ENCODE results near the gene C14orf180.

C14orf180 gene

GRCh38 chr14:104569435-104569834 lies 10.1 kb upstream of the C14orf180 start:
- Histone ChIP-seq H3K27ac (ENCODE audit: low read depth, low read length) (no peak overlapping the region), H3K9me3 (ENCODE audit: control insufficient read depth in 5 of 5, low read length in 5 of 5) (no peaks in the 10 kb centered on the region), H3K36me3 (ENCODE audit: control insufficient read depth in 5 of 5, insufficient read depth in 5 of 5, low read length in 5 of 5) (no peaks in the 10 kb centered on the region), H3K27me3 (ENCODE audit: control insufficient read depth in 5 of 5, insufficient read depth in 4 of 5, low read length in 5 of 5) (peaks cover 15 to 48% (median 37%) of the 10 kb centered on the region in 5 donors), H3K4me3 (ENCODE audit: low read depth in 1 of 5, low read length in 5 of 5) (no peak overlapping the region), H3K4me1 (ENCODE audit: control insufficient read depth in 5 of 5, insufficient read depth in 5 of 5, low read length in 5 of 5) (peaks cover 0 to 36% (median 18%) of the 10 kb centered on the region in 5 donors), H3K9ac (ENCODE audit: low read length in 5 of 5) (no peak overlapping the region)

DNA sequence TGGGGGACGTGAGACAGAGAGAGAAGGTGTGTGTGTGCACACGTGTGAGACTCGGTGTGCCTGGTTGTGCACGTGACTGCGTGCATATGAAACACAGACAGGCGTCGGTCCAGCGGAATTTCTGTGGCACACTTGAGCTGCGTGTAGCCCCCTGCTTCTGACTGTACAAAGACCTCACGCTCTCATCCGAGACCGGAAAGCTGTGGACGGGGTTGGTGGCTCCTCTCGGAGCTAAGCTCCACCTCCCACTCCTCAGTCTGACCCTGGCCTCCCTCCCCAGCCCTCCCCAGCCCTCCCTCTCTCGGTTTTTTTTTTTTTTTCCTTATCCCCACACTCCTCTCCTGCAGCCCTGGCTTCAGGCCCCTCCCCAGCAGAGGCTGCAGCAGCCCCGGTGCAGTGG lies 8.3 kb upstream of the C14orf180 start:
- Histone ChIP-seq H3K27me3 (ENCODE audit: control insufficient read depth in 5 of 5, insufficient read depth in 4 of 5, low read length in 5 of 5) (peaks cover 15 to 33% (median 26%) of the 10 kb centered on the region in 5 donors), H3K27ac (ENCODE audit: low read depth, low read length) (no peak overlapping the region), H3K36me3 (ENCODE audit: control insufficient read depth in 5 of 5, insufficient read depth in 5 of 5, low read length in 5 of 5) (no peaks in the 10 kb centered on the region), H3K4me1 (ENCODE audit: control insufficient read depth in 5 of 5, insufficient read depth in 5 of 5, low read length in 5 of 5) (peaks cover 0 to 36% (median 17%) of the 10 kb centered on the region in 5 donors), H3K9ac (ENCODE audit: low read length in 5 of 5) (no peak overlapping the region), H3K9me3 (ENCODE audit: control insufficient read depth in 5 of 5, low read length in 5 of 5) (no peaks in the 10 kb centered on the region), H3K4me3 (ENCODE audit: low read depth in 1 of 5, low read length in 5 of 5) (no peak overlapping the region)

GRCh38 chr14:104572024-104572626 lies 7.4 kb upstream of the C14orf180 start:
- H3K4me1 ChIP-seq (ENCODE audit: control insufficient read depth in 5 of 5, insufficient read depth in 5 of 5, low read length in 5 of 5), result peaks cover 6 to 45% (median 25%) of the 10 kb centered on the region in 5 donors
- no peaks in the 10 kb centered on the region for H3K36me3 ChIP-seq (ENCODE audit: control insufficient read depth in 5 of 5, insufficient read depth in 5 of 5, low read length in 5 of 5)
- peaks cover 10 to 26% (median 18%) of the 10 kb centered on the region in 5 donors for H3K27me3 ChIP-seq (ENCODE audit: control insufficient read depth in 5 of 5, insufficient read depth in 4 of 5, low read length in 5 of 5)

DNA sequence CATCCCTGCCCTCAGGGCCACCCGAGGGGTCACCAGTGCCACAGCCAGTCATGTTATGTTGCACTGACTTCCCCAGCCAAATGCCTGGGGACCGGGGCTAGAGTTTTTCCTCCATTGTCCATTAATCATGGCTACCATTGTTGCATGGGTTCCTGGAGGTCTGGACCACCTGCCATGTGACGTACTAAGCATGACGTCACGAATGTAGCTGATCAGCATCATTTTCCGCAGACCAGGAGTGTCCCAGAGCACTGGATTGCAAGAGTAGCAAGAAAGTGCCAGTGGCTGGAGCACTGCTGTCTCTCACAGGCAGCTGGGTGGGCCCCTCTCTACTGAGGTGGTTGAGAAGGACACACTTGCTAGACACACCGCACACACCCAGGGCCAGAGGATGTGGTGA lies 6.9 kb upstream of the C14orf180 start:
- peaks cover 7 to 23% (median 13%) of the 10 kb centered on the region in 5 donors for H3K27me3 ChIP-seq (ENCODE audit: control insufficient read depth in 5 of 5, insufficient read depth in 4 of 5, low read length in 5 of 5)
- H3K36me3 ChIP-seq (ENCODE audit: control insufficient read depth in 5 of 5, insufficient read depth in 5 of 5, low read length in 5 of 5), result no peaks in the 10 kb centered on the region
- H3K27ac ChIP-seq (ENCODE audit: low read depth, low read length), result no peak overlapping the region
- H3K4me1 ChIP-seq (ENCODE audit: control insufficient read depth in 5 of 5, insufficient read depth in 5 of 5, low read length in 5 of 5), result peaks cover 6 to 50% (median 31%) of the 10 kb centered on the region in 5 donors
- H3K9ac ChIP-seq (ENCODE audit: low read length in 5 of 5), result no peak overlapping the region
- no peaks in the 10 kb centered on the region for H3K9me3 ChIP-seq (ENCODE audit: control insufficient read depth in 5 of 5, low read length in 5 of 5)
- H3K4me3 ChIP-seq (ENCODE audit: low read depth in 1 of 5, low read length in 5 of 5), result no peak overlapping the region

More at GRCh38 chr14:104572024-104572626, 7.4 kb upstream of the C14orf180 start:
- Histone ChIP-seq H3K27ac (ENCODE audit: low read depth, low read length) (no peak overlapping the region), H3K9ac (ENCODE audit: low read length in 5 of 5) (no peak overlapping the region), H3K4me3 (ENCODE audit: low read depth in 1 of 5, low read length in 5 of 5) (no peak overlapping the region), H3K9me3 (ENCODE audit: control insufficient read depth in 5 of 5, low read length in 5 of 5) (no peaks in the 10 kb centered on the region)

DNA sequence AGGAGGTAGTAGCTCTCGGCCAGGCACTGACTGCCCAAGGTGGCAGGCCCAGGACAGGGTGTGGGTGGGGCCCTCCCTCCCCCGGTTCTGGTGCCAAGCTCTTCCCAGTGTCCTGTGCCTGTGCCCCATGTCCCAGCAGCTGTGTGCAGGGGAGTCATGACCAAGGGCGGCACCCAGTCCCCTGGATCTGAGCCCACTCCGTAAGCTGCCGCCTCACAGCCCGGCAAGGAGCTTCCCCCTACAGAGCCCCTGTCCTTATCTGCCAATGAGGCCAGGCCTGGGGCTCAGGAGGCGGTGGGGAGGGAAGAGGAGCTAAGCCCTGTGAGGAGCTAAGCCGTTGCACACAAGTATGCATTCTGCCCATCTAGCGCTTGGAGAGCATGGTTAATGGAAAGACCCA lies 5.6 kb upstream of the C14orf180 start:
- Histone ChIP-seq H3K9ac (ENCODE audit: low read length in 5 of 5) (no peak overlapping the region), H3K4me3 (ENCODE audit: low read depth in 1 of 5, low read length in 5 of 5) (no peak overlapping the region), H3K27me3 (ENCODE audit: control insufficient read depth in 5 of 5, insufficient read depth in 4 of 5, low read length in 5 of 5) (peaks cover 6 to 17% (median 12%) of the 10 kb centered on the region in 5 donors), H3K36me3 (ENCODE audit: control insufficient read depth in 5 of 5, insufficient read depth in 5 of 5, low read length in 5 of 5) (no peaks in the 10 kb centered on the region), H3K9me3 (ENCODE audit: control insufficient read depth in 5 of 5, low read length in 5 of 5) (no peaks in the 10 kb centered on the region), H3K4me1 (ENCODE audit: control insufficient read depth in 5 of 5, insufficient read depth in 5 of 5, low read length in 5 of 5) (peaks cover 10 to 63% (median 43%) of the 10 kb centered on the region in 5 donors), H3K27ac (ENCODE audit: low read depth, low read length) (no peak overlapping the region)

- Histone ChIP-seq H3K9me3 (ENCODE audit: control insufficient read depth in 5 of 5, low read length in 5 of 5) (no peaks in the 10 kb centered on the region), H3K27me3 (ENCODE audit: control insufficient read depth in 5 of 5, insufficient read depth in 4 of 5, low read length in 5 of 5) (peaks cover 4 to 11% (median 7%) of the 10 kb centered on the region in 5 donors), H3K4me1 (ENCODE audit: control insufficient read depth in 5 of 5, insufficient read depth in 5 of 5, low read length in 5 of 5) (peaks cover 11 to 69% (median 49%) of the 10 kb centered on the region in 5 donors), H3K27ac (ENCODE audit: low read depth, low read length) (no peak overlapping the region), H3K4me3 (ENCODE audit: low read depth in 1 of 5, low read length in 5 of 5) (no peak overlapping the region), H3K9ac (ENCODE audit: low read length in 5 of 5) (no peak overlapping the region), H3K36me3 (ENCODE audit: control insufficient read depth in 5 of 5, insufficient read depth in 5 of 5, low read length in 5 of 5) (no peaks in the 10 kb centered on the region)
Observed at GRCh38 chr14:104574536-104574935, 5.0 kb upstream of the C14orf180 start.

DNA sequence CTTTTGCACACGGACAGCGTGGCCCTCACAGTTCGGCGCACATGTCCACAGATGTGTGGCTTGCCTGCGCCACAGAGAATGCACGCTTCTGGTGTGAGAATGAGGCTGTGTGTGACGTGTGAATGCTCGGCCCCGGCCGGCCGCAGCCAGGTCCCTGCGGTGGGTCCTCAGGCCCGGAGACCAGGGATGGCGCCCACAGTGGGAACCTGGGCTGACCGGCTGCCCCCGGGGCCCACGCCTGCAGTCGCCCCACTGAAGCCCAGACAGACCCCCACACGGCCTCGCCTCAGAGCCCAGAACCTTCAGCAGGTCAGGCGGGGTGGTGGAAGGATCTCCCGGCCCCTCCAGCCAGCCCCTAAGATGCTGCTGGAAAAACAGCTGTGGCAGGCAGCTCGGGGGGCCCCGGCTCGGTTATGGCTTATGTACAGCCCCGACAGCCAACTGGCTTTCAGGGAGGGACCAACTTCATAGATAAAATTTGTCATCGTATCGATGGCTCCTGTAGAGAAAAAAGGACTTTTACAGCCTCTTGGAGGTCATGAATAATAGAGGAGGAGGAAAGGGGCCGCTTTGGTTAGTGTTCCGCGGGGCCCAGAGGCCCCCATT lies 4.5 kb upstream of the C14orf180 start:
- no peak overlapping the region for H3K27ac ChIP-seq (ENCODE audit: low read depth, low read length)
- no peak overlapping the region for H3K9ac ChIP-seq (ENCODE audit: low read length in 5 of 5)
- H3K36me3 ChIP-seq (ENCODE audit: control insufficient read depth in 5 of 5, insufficient read depth in 5 of 5, low read length in 5 of 5), result no peaks in the 10 kb centered on the region
- H3K9me3 ChIP-seq (ENCODE audit: control insufficient read depth in 5 of 5, low read length in 5 of 5), result no peaks in the 10 kb centered on the region
- peaks cover 11 to 73% (median 55%) of the 10 kb centered on the region in 5 donors for H3K4me1 ChIP-seq (ENCODE audit: control insufficient read depth in 5 of 5, insufficient read depth in 5 of 5, low read length in 5 of 5)
- peaks cover 1 to 7% (median 4%) of the 10 kb centered on the region in 5 donors for H3K27me3 ChIP-seq (ENCODE audit: control insufficient read depth in 5 of 5, insufficient read depth in 4 of 5, low read length in 5 of 5)
- no peak overlapping the region for H3K4me3 ChIP-seq (ENCODE audit: low read depth in 1 of 5, low read length in 5 of 5)

DNA sequence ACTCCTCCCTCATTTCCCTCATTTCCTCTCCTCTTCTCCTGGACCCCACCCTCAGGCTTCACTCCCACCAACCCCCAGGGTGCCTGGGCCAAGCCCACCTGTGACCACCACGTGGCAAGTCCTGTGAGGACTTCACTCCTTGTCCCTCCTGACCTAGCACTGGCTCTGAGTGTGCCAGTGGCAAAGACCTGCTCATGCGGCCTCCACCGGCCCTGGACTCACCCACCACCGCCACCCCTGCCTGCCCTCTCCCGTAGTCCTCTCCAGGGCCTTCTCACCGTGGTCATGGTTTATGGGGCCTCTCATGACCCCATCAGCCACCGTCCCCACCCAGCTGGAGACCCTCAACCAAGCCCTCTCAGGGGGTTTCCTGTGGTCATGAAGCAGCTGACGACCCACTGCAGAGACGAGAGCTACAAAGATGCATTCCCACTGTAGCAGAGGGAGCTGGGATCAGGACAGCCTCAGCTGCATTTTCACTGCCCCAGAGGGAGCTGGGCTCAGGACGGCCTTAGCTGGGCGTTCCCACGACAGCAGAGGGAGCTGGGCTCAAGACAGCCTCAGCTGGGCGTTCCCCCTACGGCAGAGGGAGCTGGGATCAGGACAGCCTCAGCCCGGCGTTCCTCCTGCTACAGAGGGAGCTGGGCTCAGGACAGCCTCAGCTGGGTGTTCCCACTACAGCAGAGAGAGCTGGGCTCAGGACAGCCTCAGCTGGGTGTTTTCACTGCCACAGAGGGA lies 3.2 kb upstream of the C14orf180 start:
- H3K4me1 ChIP-seq (ENCODE audit: control insufficient read depth in 5 of 5, insufficient read depth in 5 of 5, low read length in 5 of 5), result peaks cover 11 to 77% (median 68%) of the 10 kb centered on the region in 5 donors
- H3K4me3 ChIP-seq (ENCODE audit: low read depth in 1 of 5, low read length in 5 of 5), result no peak overlapping the region
- H3K9me3 ChIP-seq (ENCODE audit: control insufficient read depth in 5 of 5, low read length in 5 of 5), result no peaks in the 10 kb centered on the region
- H3K36me3 ChIP-seq (ENCODE audit: control insufficient read depth in 5 of 5, insufficient read depth in 5 of 5, low read length in 5 of 5), result no peaks in the 10 kb centered on the region
- H3K9ac ChIP-seq (ENCODE audit: low read length in 5 of 5), result no peak overlapping the region
- peak overlapping the region; percentile 79 for H3K27ac ChIP-seq (ENCODE audit: low read depth, low read length)
- no peaks in the 10 kb centered on the region for H3K27me3 ChIP-seq (ENCODE audit: control insufficient read depth in 5 of 5, insufficient read depth in 4 of 5, low read length in 5 of 5)

GRCh38 chr14:104576970-104577332 lies 2.6 kb upstream of the C14orf180 start:
- H3K4me1 ChIP-seq (ENCODE audit: control insufficient read depth in 5 of 5, insufficient read depth in 5 of 5, low read length in 5 of 5), result peaks cover 11 to 77% (median 67%) of the 10 kb centered on the region in 5 donors
- H3K27ac ChIP-seq (ENCODE audit: low read depth, low read length), result peak overlapping the region; percentile 79

GRCh38 chr14:104577426-104577825 lies 2.1 kb upstream of the C14orf180 start:
- Histone ChIP-seq H3K4me3 (ENCODE audit: low read depth in 1 of 5, low read length in 5 of 5) (no peak overlapping the region), H3K27me3 (ENCODE audit: control insufficient read depth in 5 of 5, insufficient read depth in 4 of 5, low read length in 5 of 5) (no peaks in the 10 kb centered on the region), H3K9ac (ENCODE audit: low read length in 5 of 5) (no peak overlapping the region), H3K36me3 (ENCODE audit: control insufficient read depth in 5 of 5, insufficient read depth in 5 of 5, low read length in 5 of 5) (no peaks in the 10 kb centered on the region), H3K27ac (ENCODE audit: low read depth, low read length) (peak overlapping the region; percentile 79), H3K9me3 (ENCODE audit: control insufficient read depth in 5 of 5, low read length in 5 of 5) (no peaks in the 10 kb centered on the region), H3K4me1 (ENCODE audit: control insufficient read depth in 5 of 5, insufficient read depth in 5 of 5, low read length in 5 of 5) (peaks cover 11 to 77% (median 67%) of the 10 kb centered on the region in 5 donors)

More at GRCh38 chr14:104576970-104577332, 2.6 kb upstream of the C14orf180 start:
- H3K27me3 ChIP-seq (ENCODE audit: control insufficient read depth in 5 of 5, insufficient read depth in 4 of 5, low read length in 5 of 5), result no peaks in the 10 kb centered on the region
- no peak overlapping the region for H3K9ac ChIP-seq (ENCODE audit: low read length in 5 of 5)
- no peaks in the 10 kb centered on the region for H3K36me3 ChIP-seq (ENCODE audit: control insufficient read depth in 5 of 5, insufficient read depth in 5 of 5, low read length in 5 of 5)
- no peaks in the 10 kb centered on the region for H3K9me3 ChIP-seq (ENCODE audit: control insufficient read depth in 5 of 5, low read length in 5 of 5)
- no peak overlapping the region for H3K4me3 ChIP-seq (ENCODE audit: low read depth in 1 of 5, low read length in 5 of 5)

Measured in subcutaneous abdominal adipose tissue (tissue), 5 donors.